Parathyroid adenoma (tissue), 2 donors: Measurements from ENCODE around the gene PAX7.

Source experiments
- H2AFZ ChIP-seq: fragments of 300-600 bp; sonication (generic); one replicate; pipeline ENCODE4 v1.7.0; 2017; ENCODE audit warnings: antibody characterized with exemption, mild to moderate bottlenecking
- H3K27ac ChIP-seq: fragments of 300-600 bp; sonication (generic); one replicate; pipeline ENCODE4 v1.7.0; 2017
- H3K27me3 ChIP-seq: fragments of 300-600 bp; sonication (generic); one replicate; pipeline ENCODE4 v1.7.0; 2017; ENCODE audit warnings: low read length; ENCODE audit not compliant: control insufficient read depth, insufficient read depth
- H3K36me3 ChIP-seq: fragments of 300-600 bp; sonication (generic); one replicate; pipeline ENCODE4 v1.7.0; 2017; ENCODE audit warnings: low read length; ENCODE audit not compliant: control insufficient read depth, insufficient read depth
- H3K4me1 ChIP-seq: fragments of 300-600 bp; sonication (generic); one replicate; pipeline ENCODE4 v1.7.0; 2017; ENCODE audit warnings: control low read depth
- H3K4me2 ChIP-seq: fragments of 300-600 bp; sonication (generic); one replicate; pipeline ENCODE4 v1.7.0; 2017; ENCODE audit warnings: low read length
- H3K4me3 ChIP-seq: fragments of 300-600 bp; sonication (generic); one replicate; pipeline ENCODE4 v1.7.0; 2017; ENCODE audit warnings: low read depth, low read length
- H3K79me2 ChIP-seq: fragments of 300-600 bp; sonication (generic); one replicate; pipeline ENCODE4 v1.7.0; 2017; ENCODE audit warnings: control low read depth
- H3K9ac ChIP-seq: fragments of 300-600 bp; sonication (generic); one replicate; pipeline ENCODE4 v1.7.0; 2017; ENCODE audit warnings: mild to moderate bottlenecking
- H3K9me3 ChIP-seq: fragments of 300-600 bp; sonication (generic); one replicate; pipeline ENCODE4 v1.7.0; 2017; ENCODE audit warnings: low read length; ENCODE audit not compliant: control insufficient read depth
- TF ChIP-seq, protein P1 (sequence below): fragments of 300-600 bp; sonication (generic); IDR thresholded peaks from one replicate; pipeline ENCODE4 v1.7.0; 2017; ENCODE audit warnings: antibody characterized with exemption, mild to moderate bottlenecking
- donor health status: primary hyperparathyroidism.

The PAX7 gene

GRCh38 chr1:18770799-18771198, 140.2 kb downstream of the PAX7 start:
- H3K27ac ChIP-seq: no peak overlapping the region
- no peaks in the 10 kb centered on the region for H3K79me2 ChIP-seq
- H3K36me3 ChIP-seq: no peaks in the 10 kb centered on the region
- no peak overlapping the region for H3K9ac ChIP-seq
- no peak overlapping the region for H2AFZ ChIP-seq
- no peaks in the 10 kb centered on the region for H3K9me3 ChIP-seq
- no peak overlapping the region for H3K4me3 ChIP-seq
- H3K4me2 ChIP-seq: no peak overlapping the region
- TF ChIP-seq, protein P1, sequence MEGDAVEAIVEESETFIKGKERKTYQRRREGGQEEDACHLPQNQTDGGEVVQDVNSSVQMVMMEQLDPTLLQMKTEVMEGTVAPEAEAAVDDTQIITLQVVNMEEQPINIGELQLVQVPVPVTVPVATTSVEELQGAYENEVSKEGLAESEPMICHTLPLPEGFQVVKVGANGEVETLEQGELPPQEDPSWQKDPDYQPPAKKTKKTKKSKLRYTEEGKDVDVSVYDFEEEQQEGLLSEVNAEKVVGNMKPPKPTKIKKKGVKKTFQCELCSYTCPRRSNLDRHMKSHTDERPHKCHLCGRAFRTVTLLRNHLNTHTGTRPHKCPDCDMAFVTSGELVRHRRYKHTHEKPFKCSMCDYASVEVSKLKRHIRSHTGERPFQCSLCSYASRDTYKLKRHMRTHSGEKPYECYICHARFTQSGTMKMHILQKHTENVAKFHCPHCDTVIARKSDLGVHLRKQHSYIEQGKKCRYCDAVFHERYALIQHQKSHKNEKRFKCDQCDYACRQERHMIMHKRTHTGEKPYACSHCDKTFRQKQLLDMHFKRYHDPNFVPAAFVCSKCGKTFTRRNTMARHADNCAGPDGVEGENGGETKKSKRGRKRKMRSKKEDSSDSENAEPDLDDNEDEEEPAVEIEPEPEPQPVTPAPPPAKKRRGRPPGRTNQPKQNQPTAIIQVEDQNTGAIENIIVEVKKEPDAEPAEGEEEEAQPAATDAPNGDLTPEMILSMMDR: no peak
- H3K27me3 ChIP-seq: no peaks in the 10 kb centered on the region
- H3K4me1 ChIP-seq: no peaks in the 10 kb centered on the region

GRCh38 chr1:18773753-18774152, 143.1 kb downstream of the PAX7 start:
- Histone ChIP-seq H3K79me2 (no peaks in the 10 kb centered on the region), H3K4me2 (no peak overlapping the region), H3K27me3 (no peaks in the 10 kb centered on the region), H3K9ac (no peak overlapping the region), H3K9me3 (no peaks in the 10 kb centered on the region), H3K36me3 (no peaks in the 10 kb centered on the region), H3K4me1 (no peaks in the 10 kb centered on the region), H3K27ac (no peak overlapping the region), H2AFZ (no peak overlapping the region), H3K4me3 (no peak overlapping the region)
- TF ChIP-seq, protein P1: no peak

GRCh38 chr1:18775341-18775740, 144.7 kb downstream of the PAX7 start:
- no peaks in the 10 kb centered on the region for H3K9me3 ChIP-seq
- no peak overlapping the region for H3K27ac ChIP-seq
- no peak overlapping the region for H2AFZ ChIP-seq
- no peaks in the 10 kb centered on the region for H3K79me2 ChIP-seq
- TF ChIP-seq, protein P1: no peak
- H3K27me3 ChIP-seq: no peaks in the 10 kb centered on the region
- H3K9ac ChIP-seq: no peak overlapping the region
- H3K4me3 ChIP-seq: no peak overlapping the region
- H3K4me2 ChIP-seq: no peak overlapping the region
- no peaks in the 10 kb centered on the region for H3K36me3 ChIP-seq
- no peaks in the 10 kb centered on the region for H3K4me1 ChIP-seq

DNA sequence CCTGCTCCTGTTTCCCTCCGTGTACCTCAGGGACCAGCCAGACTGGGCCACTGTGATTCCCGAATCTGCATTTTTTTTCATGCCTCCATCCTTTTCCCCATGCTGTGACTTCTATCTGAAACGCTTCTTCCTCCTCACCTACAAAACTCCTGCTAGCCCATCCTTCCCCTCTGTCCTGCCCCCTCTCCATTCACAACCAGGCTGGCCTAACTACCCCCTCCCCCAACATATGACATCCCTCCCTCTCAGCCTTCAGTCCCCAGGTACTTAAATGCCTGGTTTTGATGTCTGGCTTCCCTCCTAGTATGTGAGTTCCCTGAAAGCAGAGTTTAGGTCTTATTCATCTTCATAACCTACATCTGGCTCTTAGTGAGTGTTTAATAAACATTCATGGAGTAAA, 146.1 kb downstream of the PAX7 start:
- Histone ChIP-seq H2AFZ (no peak overlapping the region), H3K79me2 (no peaks in the 10 kb centered on the region), H3K9ac (no peak overlapping the region), H3K4me3 (no peak overlapping the region), H3K4me2 (no peak overlapping the region), H3K4me1 (no peaks in the 10 kb centered on the region), H3K36me3 (no peaks in the 10 kb centered on the region), H3K27me3 (no peaks in the 10 kb centered on the region), H3K27ac (no peak overlapping the region), H3K9me3 (no peaks in the 10 kb centered on the region)
- TF ChIP-seq, protein P1: no peak

DNA sequence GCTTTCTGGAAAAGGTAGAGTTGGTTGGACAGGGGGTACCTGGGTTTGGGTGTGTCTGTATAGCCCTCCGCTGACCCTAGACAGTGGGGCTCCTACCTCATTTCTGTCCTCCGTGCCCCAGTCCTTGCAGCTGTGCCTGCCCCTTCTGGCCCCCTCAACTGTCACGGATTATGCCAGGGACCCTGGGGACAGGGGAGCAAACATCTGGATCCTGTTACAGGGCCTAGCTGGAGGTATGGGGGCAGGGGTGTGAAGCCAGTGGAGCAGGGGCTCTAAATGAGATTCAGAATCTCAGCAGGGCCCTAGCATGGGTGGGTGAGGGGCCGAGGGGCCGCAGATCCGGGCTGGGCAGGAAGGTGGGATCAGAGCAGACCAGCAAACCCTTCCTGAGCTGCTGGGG, 147.8 kb downstream of the PAX7 start:
- H3K27ac ChIP-seq: no peak overlapping the region
- no peaks in the 10 kb centered on the region for H3K79me2 ChIP-seq
- TF ChIP-seq, protein P1: no peak
- no peaks in the 10 kb centered on the region for H3K27me3 ChIP-seq
- no peak overlapping the region for H3K4me2 ChIP-seq
- H3K4me3 ChIP-seq: no peak overlapping the region
- no peak overlapping the region for H3K9ac ChIP-seq
- H2AFZ ChIP-seq: no peak overlapping the region
- H3K4me1 ChIP-seq: no peaks in the 10 kb centered on the region
- no peaks in the 10 kb centered on the region for H3K9me3 ChIP-seq
- H3K36me3 ChIP-seq: no peaks in the 10 kb centered on the region
